HG02840 (cell line): ENCODE results near the gene SNRPD3.
"Not testable (repeated sequence)": the region's sequence is repeated elsewhere in the genome, so short reads cannot be mapped to it uniquely, and the experiment has no call there.

ENCODE experiments used
- ATAC-seq: cut with Tn5 transposase; IDR thresholded peaks from one replicate; pipeline ENCODE4 v1.9.1; 2021; ENCODE audit warnings: mild to moderate bottlenecking, moderate library complexity, moderate number of reproducible peaks; ENCODE audit not compliant: unreplicated experiment, low FRiP score

Gene SNRPD3

DNA sequence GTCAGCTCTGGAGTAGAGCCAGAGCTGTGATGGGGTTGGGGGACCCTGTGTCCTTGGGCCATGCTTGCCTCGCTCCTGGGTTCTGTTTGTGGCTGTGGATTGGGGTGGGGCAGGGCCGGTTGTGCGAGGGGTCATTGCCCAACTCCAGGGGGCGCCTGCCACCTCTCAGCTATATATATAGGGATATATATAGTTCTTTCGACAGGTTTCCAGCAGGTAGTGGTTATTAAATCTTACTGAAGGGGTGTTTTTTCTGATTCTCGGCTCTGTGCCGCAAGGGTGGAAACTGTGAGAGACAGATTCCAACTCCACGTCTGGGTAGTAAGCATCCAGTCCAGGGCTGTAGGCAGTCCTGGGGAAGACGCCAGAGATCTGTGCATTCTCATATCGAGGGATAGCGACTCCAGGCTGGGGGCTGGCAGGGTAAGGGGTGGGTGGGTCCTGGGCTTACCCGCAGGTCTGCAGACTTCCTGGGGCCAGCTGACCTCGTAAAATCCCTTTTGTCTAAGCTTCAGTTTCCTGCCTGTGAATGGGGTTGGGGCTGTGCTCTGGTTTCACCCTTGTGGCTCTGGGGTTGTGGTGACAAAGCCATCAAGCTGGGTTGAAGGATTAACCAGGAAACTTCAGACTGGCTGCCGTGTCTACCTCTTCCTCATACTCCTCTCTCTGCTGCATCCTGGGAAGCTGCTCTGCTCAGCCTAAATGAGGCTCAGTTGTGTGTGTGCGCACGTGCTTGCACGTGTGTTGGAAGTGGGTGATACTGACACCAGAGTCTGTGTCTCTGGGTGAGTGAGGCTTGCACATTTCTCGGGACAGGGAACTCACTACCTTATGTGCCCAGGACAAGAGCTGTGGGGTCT lies 48.2 kb downstream of the SNRPD3 start:
- not testable (repeated sequence) for ATAC-seq

DNA sequence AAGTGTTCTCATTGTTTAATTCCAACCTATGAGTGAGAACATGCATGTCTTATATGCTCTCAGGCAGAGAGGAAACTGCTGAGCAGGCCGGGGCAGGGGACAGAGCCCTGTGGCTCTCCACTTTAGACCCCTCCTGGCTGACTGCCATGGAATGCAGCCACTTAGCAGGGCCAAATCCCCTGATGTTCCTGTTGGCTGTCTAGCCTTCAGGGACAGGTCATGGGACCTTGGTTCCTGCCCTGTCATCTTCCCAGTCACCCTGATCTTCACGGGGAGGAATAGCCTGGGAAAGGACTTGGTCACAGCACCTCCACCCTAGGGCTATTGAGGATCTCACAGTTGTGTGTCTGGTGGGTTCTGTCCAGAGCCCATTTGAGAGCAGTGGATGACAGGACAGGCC lies 50.5 kb downstream of the SNRPD3 start:
- ATAC-seq, result not testable (repeated sequence)

DNA sequence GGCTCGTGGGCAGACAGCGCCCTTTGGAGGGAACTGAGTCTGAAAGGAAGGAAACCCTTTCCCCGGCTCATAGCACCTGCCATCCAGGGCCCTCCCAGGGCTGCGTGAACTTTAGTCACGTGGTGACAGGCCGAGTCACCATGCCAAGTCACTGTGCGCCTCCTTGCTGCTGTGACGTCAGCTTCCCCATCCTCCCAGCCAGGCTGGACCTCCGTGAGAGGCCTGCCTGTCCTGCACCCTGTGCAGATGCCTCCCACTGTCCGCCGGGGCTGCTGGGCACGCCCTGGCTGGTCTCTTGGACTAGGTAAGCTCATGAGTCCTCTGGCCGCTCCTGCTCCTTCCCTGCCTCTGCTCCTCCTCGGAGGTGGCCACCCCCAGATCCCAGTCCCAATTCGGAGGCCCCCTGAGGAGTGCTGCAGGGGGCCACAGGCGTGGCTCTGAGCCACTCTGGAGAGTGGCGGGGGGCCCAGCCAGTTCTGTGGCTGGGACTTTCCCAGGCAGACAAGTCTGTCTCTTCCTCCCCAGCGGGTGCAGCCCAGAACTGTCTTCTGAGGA lies 51.7 kb downstream of the SNRPD3 start:
- not testable (repeated sequence) for ATAC-seq

DNA sequence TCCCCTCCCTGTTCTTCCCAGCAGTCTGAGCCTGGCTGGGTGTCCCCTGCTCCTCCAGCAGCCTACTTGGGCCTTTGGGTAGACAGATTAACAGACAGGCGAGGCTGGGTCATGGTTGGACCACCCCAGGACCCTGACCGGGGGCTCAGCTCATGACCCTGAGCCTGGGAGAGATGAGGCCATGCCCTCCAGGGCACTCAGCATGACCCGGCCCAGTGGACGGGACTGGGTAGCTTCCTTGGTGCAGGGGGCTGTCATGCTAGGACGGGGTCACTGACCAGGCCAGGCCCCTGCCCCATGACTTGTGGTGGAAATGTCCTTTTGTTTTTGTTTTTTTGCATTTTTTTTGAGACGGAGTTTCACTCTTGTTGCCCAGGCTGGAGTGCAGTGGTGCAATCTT lies 52.5 kb downstream of the SNRPD3 start:
- ATAC-seq, result not testable (repeated sequence)

DNA sequence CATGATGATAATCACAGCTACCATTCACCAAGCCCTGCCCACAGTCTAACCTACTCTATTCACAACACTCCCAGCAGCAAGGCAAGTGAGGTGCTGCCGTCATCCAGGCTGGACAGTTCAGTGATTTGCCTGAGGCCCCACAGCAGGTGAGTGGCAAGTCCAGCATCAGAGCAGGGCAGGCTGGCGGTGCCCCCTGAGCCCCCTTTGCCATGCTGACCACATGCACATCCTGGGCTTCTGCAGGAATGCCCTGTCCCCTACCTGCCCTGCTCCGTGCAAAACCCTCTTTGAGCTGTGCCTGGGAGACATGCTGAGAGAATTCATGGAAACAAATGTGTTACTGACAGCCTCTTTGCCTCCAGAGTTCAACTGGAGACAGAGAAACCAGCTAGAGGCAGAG lies 54.1 kb downstream of the SNRPD3 start:
- not testable (repeated sequence) for ATAC-seq

DNA sequence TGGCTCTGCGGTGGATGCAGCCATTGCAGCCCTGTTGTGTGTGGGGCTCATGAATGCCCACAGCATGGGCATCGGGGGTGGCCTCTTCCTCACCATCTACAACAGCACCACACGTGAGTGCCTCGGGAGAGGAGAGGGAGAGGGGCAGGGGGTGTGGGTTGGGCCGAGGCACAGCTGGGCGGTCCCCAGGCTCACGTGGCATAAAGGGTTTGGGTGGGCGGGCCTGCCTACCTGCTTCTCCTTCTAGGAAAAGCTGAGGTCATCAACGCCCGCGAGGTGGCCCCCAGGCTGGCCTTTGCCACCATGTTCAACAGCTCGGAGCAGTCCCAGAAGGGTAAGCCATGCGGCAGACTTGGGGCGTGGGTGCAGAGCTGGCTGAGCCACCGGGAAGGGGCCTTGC lies 59.0 kb downstream of the SNRPD3 start:
- not testable (repeated sequence) for ATAC-seq

DNA sequence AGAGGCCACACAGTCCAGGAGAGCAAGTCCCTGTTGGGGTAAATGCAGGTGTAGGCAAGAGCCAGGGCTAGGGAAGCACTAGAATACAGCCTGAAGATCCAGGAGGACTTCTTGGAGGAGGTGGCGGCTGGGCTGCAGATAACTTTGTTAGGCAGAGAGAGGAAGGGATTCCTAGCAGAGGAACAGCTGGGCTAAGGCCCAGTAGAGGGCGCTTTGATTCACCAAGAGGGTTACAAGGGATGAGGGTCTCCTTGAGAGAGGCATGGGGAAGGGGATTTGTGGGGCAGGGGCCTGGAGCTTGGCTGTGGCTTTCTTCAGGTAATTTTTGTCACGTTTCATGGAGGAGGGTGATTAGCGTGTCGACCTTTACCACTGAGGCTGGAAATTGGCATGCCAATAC lies 65.4 kb downstream of the SNRPD3 start:
- not testable (repeated sequence) for ATAC-seq

DNA sequence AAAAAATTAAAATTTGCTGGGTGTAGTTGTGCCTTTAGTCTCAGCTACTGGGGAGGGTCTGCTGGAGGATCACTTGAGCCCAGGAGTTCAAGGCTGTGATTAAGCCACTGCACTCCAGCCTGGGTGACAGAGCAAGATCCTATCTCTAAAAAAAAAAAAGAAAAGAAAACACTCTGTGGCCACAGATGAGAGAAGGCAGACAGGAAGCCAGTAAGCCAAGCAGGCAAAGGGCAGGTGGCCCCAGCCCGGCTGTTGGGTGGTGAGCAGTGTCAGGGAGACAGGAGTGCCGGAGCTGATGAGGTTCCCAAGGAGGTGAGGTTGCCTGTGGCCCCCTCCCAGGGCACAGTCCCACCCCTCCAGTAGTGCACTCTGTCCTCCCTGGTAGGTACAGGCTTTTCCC lies 66.8 kb downstream of the SNRPD3 start:
- ATAC-seq, result not testable (repeated sequence)
